MM.1S (cell line): ENCODE results near the gene ARHGAP33.

Experiments
- DNase-seq: peaks from one replicate; pipeline ENCODE4 v3.0.0-alpha.2; 2015
- H2AFZ ChIP-seq: fragments of 300-600 bp; sonication (generic); 2 replicates; pipeline ENCODE4 v1.6.0; 2016; ENCODE audit warnings: antibody characterized with exemption, low read length
- H3F3A ChIP-seq: fragments of 300-600 bp; sonication (generic); 2 replicates; pipeline ENCODE4 v1.6.1; 2016; ENCODE audit warnings: mild to moderate bottlenecking, antibody characterized with exemption, low read length, moderate library complexity, mixed read lengths; ENCODE audit not compliant: insufficient read depth
- H3K27ac ChIP-seq: fragments of 300-600 bp; sonication (generic); 2 replicates; pipeline ENCODE4 v1.5.1; 2016; ENCODE audit warnings: mild to moderate bottlenecking, low read length
- H3K27me3 ChIP-seq: fragments of 300-600 bp; sonication (generic); replicated peaks from 2 replicates; pipeline ENCODE4 v1.6.0; 2016; ENCODE audit warnings: low read length; ENCODE audit not compliant: insufficient read depth
- H3K36me3 ChIP-seq: fragments of 300-600 bp; sonication (generic); replicated peaks from 2 replicates; pipeline ENCODE4 v1.6.1; 2016; ENCODE audit warnings: mild to moderate bottlenecking, low read length, mixed read lengths; ENCODE audit not compliant: insufficient read depth
- H3K4me1 ChIP-seq: fragments of 300-600 bp; sonication (generic); 2 replicates; pipeline ENCODE4 v1.6.1; 2016; ENCODE audit warnings: low read length, mixed read lengths
- H3K4me2 ChIP-seq: fragments of 300-600 bp; sonication (generic); 2 replicates; pipeline ENCODE4 v1.6.0; 2016; ENCODE audit warnings: low read depth, low read length
- H3K4me3 ChIP-seq: fragments of 300-600 bp; sonication (generic); 2 replicates; pipeline ENCODE4 v1.5.1; 2016; ENCODE audit warnings: low read length, mixed read lengths
- H3K79me2 ChIP-seq: fragments of 300-600 bp; sonication (generic); 2 replicates; pipeline ENCODE4 v1.6.1; 2016; ENCODE audit warnings: mixed run types, low read length, mixed read lengths
- H3K9ac ChIP-seq: fragments of 300-600 bp; sonication (generic); 2 replicates; pipeline ENCODE4 v1.6.1; 2016; ENCODE audit warnings: low read length, mixed read lengths
- H3K9me2 ChIP-seq: fragments of 300-600 bp; sonication (generic); replicated peaks from 2 replicates; pipeline ENCODE4 v1.6.1; 2016; ENCODE audit warnings: mild to moderate bottlenecking, low read length, mixed read lengths; ENCODE audit not compliant: insufficient read depth
- H3K9me3 ChIP-seq: fragments of 300-600 bp; sonication (generic); replicated peaks from 2 replicates; pipeline ENCODE4 v1.6.1; 2016; ENCODE audit warnings: mild to moderate bottlenecking, low read length, mixed read lengths; ENCODE audit not compliant: insufficient read depth
- H4K20me1 ChIP-seq: fragments of 300-600 bp; sonication (generic); 2 replicates; pipeline ENCODE4 v1.6.1; 2016; ENCODE audit warnings: mild to moderate bottlenecking, low read length, moderate library complexity, mixed read lengths; ENCODE audit not compliant: insufficient read depth
- EZH2 ChIP-seq: fragments of 300-600 bp; sonication (generic); optimal IDR thresholded peaks from 2 replicates; pipeline ENCODE3; 2017; ENCODE audit warnings: low read depth, mild to moderate bottlenecking, antibody characterized with exemption, low read length, mixed read lengths
- EZH2phosphoT487 ChIP-seq: fragments of 300-600 bp; sonication (generic); IDR thresholded peaks from 2 replicates; pipeline ENCODE4 v1.6.1; 2018; ENCODE audit warnings: antibody characterized with exemption, low read length
- TF ChIP-seq, protein P1 (sequence below): fragments of 300-600 bp; sonication (generic); IDR thresholded peaks from 2 replicates; pipeline ENCODE4 v1.5.1; 2016; ENCODE audit warnings: antibody characterized with exemption, low read length, mixed read lengths

The ARHGAP33 gene

DNA sequence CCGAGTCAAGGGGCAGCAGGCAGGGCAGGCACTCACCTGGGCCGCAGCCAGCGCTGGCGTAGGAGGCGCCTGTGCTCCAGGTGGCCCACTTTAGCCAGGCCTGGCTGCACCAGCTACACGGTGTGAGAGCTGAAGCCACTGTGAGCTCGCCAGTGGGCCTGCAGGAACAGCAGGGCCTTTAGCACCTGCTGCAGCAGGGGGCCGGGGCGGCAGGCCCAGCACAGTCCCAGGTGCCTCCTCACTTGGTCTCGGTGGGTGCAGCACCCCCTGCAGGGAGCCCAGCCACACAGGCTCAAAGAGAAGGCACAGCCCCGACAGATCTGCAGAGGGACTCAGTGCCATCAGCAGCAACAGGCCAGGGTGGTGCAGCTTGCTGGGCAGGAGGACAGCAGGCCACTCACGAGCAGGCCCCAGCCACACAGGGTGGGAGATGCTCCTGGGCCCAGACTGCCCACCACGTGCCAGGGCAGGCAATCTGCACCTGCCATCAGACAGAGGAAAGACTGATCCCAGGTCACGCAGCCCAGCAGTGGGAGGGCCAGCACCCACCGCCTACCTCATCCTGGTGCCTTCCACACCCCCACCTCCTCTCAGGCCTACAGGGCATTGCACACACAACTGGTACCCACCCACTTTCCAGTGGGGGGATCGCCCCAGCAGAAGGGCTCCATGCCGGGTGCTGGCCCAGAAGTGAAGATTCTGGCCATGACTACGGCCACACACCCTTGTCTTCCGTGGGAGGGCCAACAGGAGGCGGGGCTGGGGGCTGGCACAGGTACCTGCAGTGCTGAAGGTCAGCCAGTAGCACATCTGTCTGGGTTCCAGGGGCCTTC is 15.8 kb downstream of the ARHGAP33 start:
- no peaks in the 10 kb centered on the region for H3K9me2 ChIP-seq
- H3K79me2 ChIP-seq: no peaks in the 10 kb centered on the region
- H3K4me1 ChIP-seq: no peaks in the 10 kb centered on the region
- H3K27ac ChIP-seq: no peak overlapping the region
- H3K4me3 ChIP-seq: no peak overlapping the region
- no peak overlapping the region for H3K9ac ChIP-seq
- H2AFZ ChIP-seq: no peak overlapping the region
- H3K27me3 ChIP-seq: peaks cover 32% of the 10 kb centered on the region
- DNase-seq: no peak
- no peaks in the 10 kb centered on the region for H3K36me3 ChIP-seq
- no peak overlapping the region for H3K4me2 ChIP-seq
- no peaks in the 10 kb centered on the region for H4K20me1 ChIP-seq
- TF ChIP-seq EZH2phosphoT487: no peak
- TF ChIP-seq, protein P1, sequence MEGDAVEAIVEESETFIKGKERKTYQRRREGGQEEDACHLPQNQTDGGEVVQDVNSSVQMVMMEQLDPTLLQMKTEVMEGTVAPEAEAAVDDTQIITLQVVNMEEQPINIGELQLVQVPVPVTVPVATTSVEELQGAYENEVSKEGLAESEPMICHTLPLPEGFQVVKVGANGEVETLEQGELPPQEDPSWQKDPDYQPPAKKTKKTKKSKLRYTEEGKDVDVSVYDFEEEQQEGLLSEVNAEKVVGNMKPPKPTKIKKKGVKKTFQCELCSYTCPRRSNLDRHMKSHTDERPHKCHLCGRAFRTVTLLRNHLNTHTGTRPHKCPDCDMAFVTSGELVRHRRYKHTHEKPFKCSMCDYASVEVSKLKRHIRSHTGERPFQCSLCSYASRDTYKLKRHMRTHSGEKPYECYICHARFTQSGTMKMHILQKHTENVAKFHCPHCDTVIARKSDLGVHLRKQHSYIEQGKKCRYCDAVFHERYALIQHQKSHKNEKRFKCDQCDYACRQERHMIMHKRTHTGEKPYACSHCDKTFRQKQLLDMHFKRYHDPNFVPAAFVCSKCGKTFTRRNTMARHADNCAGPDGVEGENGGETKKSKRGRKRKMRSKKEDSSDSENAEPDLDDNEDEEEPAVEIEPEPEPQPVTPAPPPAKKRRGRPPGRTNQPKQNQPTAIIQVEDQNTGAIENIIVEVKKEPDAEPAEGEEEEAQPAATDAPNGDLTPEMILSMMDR: peak; percentile 9; the same call in 1 of the 2 replicates
- H3K9me3 ChIP-seq: no peaks in the 10 kb centered on the region
- H3F3A ChIP-seq: no peaks in the 10 kb centered on the region

DNA sequence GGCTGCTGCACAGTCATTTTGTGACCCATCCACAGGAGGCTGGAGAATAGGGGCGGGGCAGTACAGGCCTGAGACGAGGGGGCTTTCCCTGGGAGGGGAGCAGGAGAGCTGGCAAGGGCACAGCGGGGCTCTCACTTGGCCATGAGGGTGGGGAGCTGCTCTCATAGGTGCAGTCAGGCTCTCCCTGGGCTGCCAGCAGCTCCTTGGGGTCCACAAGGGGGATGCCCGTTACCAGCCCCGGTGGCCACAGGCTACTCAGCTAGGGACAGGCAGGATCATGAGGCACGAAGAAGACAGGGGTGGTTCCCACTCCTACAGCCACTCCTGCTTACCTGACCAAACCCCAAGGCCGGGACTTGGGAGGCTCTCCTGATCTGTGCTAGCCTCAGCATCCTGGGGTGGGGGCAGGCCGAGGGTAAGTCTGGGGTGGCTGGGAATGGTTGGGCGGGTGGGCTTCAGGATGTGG is 16.5 kb downstream of the ARHGAP33 start:
- H2AFZ ChIP-seq: no peak overlapping the region
- no peaks in the 10 kb centered on the region for H3F3A ChIP-seq
- H3K27ac ChIP-seq: no peak overlapping the region
- no peak for TF ChIP-seq EZH2
- TF ChIP-seq EZH2phosphoT487: no peak
- TF ChIP-seq, protein P1: no peak
- DNase-seq: no peak
- no peaks in the 10 kb centered on the region for H4K20me1 ChIP-seq
- H3K9me3 ChIP-seq: no peaks in the 10 kb centered on the region
- no peaks in the 10 kb centered on the region for H3K79me2 ChIP-seq
- H3K4me2 ChIP-seq: no peak overlapping the region
- no peaks in the 10 kb centered on the region for H3K9me2 ChIP-seq
- H3K4me3 ChIP-seq: no peak overlapping the region
- no peak overlapping the region for H3K9ac ChIP-seq
- no peaks in the 10 kb centered on the region for H3K36me3 ChIP-seq
- no peaks in the 10 kb centered on the region for H3K4me1 ChIP-seq
- peaks cover 38% of the 10 kb centered on the region for H3K27me3 ChIP-seq

DNA sequence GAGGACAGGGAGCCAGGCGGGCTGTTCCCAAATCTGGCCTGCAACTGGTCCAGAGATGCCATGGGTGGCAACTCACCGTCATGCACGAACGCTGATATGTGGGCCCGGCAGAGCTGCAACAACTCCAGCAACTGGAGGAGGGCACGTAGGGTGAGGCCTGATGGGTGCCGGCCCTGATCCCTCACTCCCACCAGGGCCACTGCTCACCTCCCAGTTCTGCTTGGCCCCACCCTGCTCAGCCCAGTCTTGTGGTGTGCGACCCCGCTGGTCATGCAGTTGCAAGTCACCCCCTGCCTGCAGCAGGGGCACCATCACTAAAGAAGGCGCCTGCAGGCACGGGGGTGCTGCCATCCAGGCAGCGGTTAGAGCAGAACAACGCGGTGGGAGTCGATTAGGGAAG is 16.9 kb downstream of the ARHGAP33 start:
- Histone ChIP-seq H3K4me3 (no peak overlapping the region), H3K79me2 (no peaks in the 10 kb centered on the region), H3K36me3 (no peaks in the 10 kb centered on the region), H3K27me3 (peaks cover 43% of the 10 kb centered on the region), H4K20me1 (no peaks in the 10 kb centered on the region), H3K9ac (no peak overlapping the region), H2AFZ (no peak overlapping the region), H3K9me3 (no peaks in the 10 kb centered on the region), H3F3A (no peaks in the 10 kb centered on the region), H3K4me2 (no peak overlapping the region), H3K27ac (no peak overlapping the region), H3K9me2 (no peaks in the 10 kb centered on the region), H3K4me1 (no peaks in the 10 kb centered on the region)
- TF ChIP-seq, protein P1: no peak
- TF ChIP-seq EZH2phosphoT487 (no peak), EZH2 (no peak)
- no peak for DNase-seq
